Measurements from ENCODE around the gene PDF.
"Not testable (repeated sequence)": the region's sequence is repeated elsewhere in the genome, so short reads cannot be mapped to it uniquely, and the experiment has no call there.

Gene PDF

GRCh38 chr16:69368866-69369265 lies 38.5 kb upstream of the PDF start:
- no peak for TF ChIP-seq CTCF (IDR thresholded peaks at IDR 0.05)
- Histone ChIP-seq H3K4me3 (no peak overlapping the region), H3K27ac (no peak overlapping the region)
- no peak for DNase-seq (ENCODE audit: low spot score)

GRCh38 chr16:69367980-69368379 lies 37.6 kb upstream of the PDF start:
- DNase-seq (ENCODE audit: low spot score), result no peak

GRCh38 chr16:69366431-69366830 lies 36.0 kb upstream of the PDF start:
- Histone ChIP-seq H3K4me3 (no peak overlapping the region), H3K27ac (no peak overlapping the region)
- no peak for DNase-seq (ENCODE audit: low spot score)
- no peak for TF ChIP-seq CTCF (IDR thresholded peaks at IDR 0.05)

More at GRCh38 chr16:69367980-69368379, 37.6 kb upstream of the PDF start:
- TF ChIP-seq CTCF (IDR thresholded peaks at IDR 0.05), result no peak
- no peak overlapping the region for H3K27ac ChIP-seq
- no peak overlapping the region for H3K4me3 ChIP-seq

GRCh38 chr16:69365901-69366300 lies 35.5 kb upstream of the PDF start:
- TF ChIP-seq CTCF (IDR thresholded peaks at IDR 0.05), result no peak

GRCh38 chr16:69364088-69364487 lies 33.7 kb upstream of the PDF start:
- H3K27ac ChIP-seq, result no peak overlapping the region
- TF ChIP-seq CTCF (IDR thresholded peaks at IDR 0.05), result no peak
- no peak overlapping the region for H3K4me3 ChIP-seq
- DNase-seq (ENCODE audit: low spot score), result no peak

More at GRCh38 chr16:69365901-69366300, 35.5 kb upstream of the PDF start:
- no peak for DNase-seq (ENCODE audit: low spot score)
- H3K27ac ChIP-seq, result no peak overlapping the region
- no peak overlapping the region for H3K4me3 ChIP-seq

- H3K27ac ChIP-seq, result no peak overlapping the region
- no peak for DNase-seq (ENCODE audit: low spot score)
Measured at GRCh38 chr16:69363281-69363717, 32.9 kb upstream of the PDF start.

GRCh38 chr16:69360070-69360469 lies 29.7 kb upstream of the PDF start:
- not testable (repeated sequence) for H3K27ac ChIP-seq; H3K4me3 ChIP-seq; DNase-seq (ENCODE audit: low spot score)

More at GRCh38 chr16:69363281-69363717, 32.9 kb upstream of the PDF start:
- no peak for TF ChIP-seq CTCF (IDR thresholded peaks at IDR 0.05)
- H3K4me3 ChIP-seq, result no peak overlapping the region

Data from coronary artery (tissue), 2 donors.